ENCODE results near the gene NAA60. TPM values are rescaled to one million over a fixed set of nuclear protein-coding genes. Genes with fewer than 3 reads are reported as not detected.

Gene NAA60
- polyA plus RNA-seq, 1 donor from 2014 or later: 32.0 TPM

DNA sequence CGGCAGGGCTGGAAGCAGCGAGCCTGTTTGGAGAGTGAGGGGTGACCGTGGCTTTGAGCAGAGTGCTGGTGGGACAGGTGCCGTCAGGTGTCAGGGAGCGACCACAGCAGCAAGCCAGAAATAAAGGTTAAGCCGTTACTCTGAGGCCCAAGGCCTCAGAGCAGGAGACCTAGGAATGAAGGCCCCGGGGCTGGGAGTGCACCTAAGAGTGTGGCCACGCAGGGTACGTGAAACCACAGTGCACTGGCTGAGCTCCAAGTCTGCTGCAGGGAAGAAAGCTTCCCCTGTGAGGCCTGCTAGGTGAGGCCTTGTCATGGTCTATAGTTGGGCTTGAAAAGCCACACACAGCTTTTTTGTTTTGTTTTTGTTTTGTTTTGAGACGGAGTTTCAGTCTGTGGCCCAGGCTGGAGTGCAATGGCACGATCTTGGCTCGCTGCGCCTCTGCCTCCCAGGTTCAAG, 66.0 kb downstream of the NAA60 start:
- H3K36me3 ChIP-seq (ENCODE audit: insufficient read depth, low read length): no peaks in the 10 kb centered on the region
- H3K79me2 ChIP-seq (replicated peaks; ENCODE audit: insufficient read depth, low read length): no peaks in the 10 kb centered on the region

GRCh38 chr16:3510416-3510815, 66.9 kb downstream of the NAA60 start:
- Histone ChIP-seq H3F3A (ENCODE audit: insufficient read depth, low read length, poor library complexity, severe bottlenecking) (no peaks in the 10 kb centered on the region), H3K27me3 (ENCODE audit: insufficient read depth, low read depth, low read length) (no peaks in the 10 kb centered on the region), H3K79me2 (replicated peaks; ENCODE audit: insufficient read depth, low read length) (no peaks in the 10 kb centered on the region), H2AFZ (ENCODE audit: low read depth, low read length) (no peak overlapping the region), H3K9me2 (ENCODE audit: insufficient read depth, low read length) (no peaks in the 10 kb centered on the region), H3K27ac (ENCODE audit: low read length) (no peak overlapping the region), H3K4me3 (ENCODE audit: low read length) (no peak overlapping the region), H3K9me3 (ENCODE audit: low read length) (no peaks in the 10 kb centered on the region), H3K9ac (ENCODE audit: low read length) (no peak overlapping the region), H4K20me1 (ENCODE audit: insufficient read depth) (no peaks in the 10 kb centered on the region), H3K4me2 (ENCODE audit: low read length) (no peak overlapping the region), H3K36me3 (ENCODE audit: insufficient read depth, low read length) (no peaks in the 10 kb centered on the region)
- TF ChIP-seq MXI1 (conservative IDR thresholded peaks at IDR 0.05; ENCODE audit: poor library complexity, severe bottlenecking): no peak
- TF ChIP-seq SMC3 (conservative IDR thresholded peaks at IDR 0.05; ENCODE audit: poor library complexity): no peak
- TF ChIP-seq RAD21 (conservative IDR thresholded peaks at IDR 0.05): no peak
- no peak for TF ChIP-seq TAF1 (IDR thresholded peaks at IDR 0.05; ENCODE audit: low read depth)
- TF ChIP-seq EP300 (conservative IDR thresholded peaks at IDR 0.05; ENCODE audit: poor library complexity, severe bottlenecking): no peak
- TF ChIP-seq, protein P1, sequence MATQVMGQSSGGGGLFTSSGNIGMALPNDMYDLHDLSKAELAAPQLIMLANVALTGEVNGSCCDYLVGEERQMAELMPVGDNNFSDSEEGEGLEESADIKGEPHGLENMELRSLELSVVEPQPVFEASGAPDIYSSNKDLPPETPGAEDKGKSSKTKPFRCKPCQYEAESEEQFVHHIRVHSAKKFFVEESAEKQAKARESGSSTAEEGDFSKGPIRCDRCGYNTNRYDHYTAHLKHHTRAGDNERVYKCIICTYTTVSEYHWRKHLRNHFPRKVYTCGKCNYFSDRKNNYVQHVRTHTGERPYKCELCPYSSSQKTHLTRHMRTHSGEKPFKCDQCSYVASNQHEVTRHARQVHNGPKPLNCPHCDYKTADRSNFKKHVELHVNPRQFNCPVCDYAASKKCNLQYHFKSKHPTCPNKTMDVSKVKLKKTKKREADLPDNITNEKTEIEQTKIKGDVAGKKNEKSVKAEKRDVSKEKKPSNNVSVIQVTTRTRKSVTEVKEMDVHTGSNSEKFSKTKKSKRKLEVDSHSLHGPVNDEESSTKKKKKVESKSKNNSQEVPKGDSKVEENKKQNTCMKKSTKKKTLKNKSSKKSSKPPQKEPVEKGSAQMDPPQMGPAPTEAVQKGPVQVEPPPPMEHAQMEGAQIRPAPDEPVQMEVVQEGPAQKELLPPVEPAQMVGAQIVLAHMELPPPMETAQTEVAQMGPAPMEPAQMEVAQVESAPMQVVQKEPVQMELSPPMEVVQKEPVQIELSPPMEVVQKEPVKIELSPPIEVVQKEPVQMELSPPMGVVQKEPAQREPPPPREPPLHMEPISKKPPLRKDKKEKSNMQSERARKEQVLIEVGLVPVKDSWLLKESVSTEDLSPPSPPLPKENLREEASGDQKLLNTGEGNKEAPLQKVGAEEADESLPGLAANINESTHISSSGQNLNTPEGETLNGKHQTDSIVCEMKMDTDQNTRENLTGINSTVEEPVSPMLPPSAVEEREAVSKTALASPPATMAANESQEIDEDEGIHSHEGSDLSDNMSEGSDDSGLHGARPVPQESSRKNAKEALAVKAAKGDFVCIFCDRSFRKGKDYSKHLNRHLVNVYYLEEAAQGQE (IDR thresholded peaks at IDR 0.05; ENCODE audit: borderline replicate concordance): no peak
- TF ChIP-seq EZH2 (IDR thresholded peaks at IDR 0.05; ENCODE audit: borderline replicate concordance, insufficient read depth, low read length, poor library complexity, severe bottlenecking): no peak

More for the DNA sequence above, 66.0 kb downstream of the NAA60 start:
- Histone ChIP-seq H3K4me2 (ENCODE audit: low read length) (no peak overlapping the region), H3F3A (ENCODE audit: insufficient read depth, low read length, poor library complexity, severe bottlenecking) (no peaks in the 10 kb centered on the region), H3K27ac (ENCODE audit: low read length) (no peak overlapping the region), H3K27me3 (ENCODE audit: insufficient read depth, low read depth, low read length) (no peaks in the 10 kb centered on the region), H2AFZ (ENCODE audit: low read depth, low read length) (no peak overlapping the region), H3K9me3 (ENCODE audit: low read length) (no peaks in the 10 kb centered on the region), H3K9ac (ENCODE audit: low read length) (no peak overlapping the region), H4K20me1 (ENCODE audit: insufficient read depth) (no peaks in the 10 kb centered on the region), H3K4me3 (ENCODE audit: low read length) (no peak overlapping the region), H3K9me2 (ENCODE audit: insufficient read depth, low read length) (no peaks in the 10 kb centered on the region)
- no peak for TF ChIP-seq RAD21 (conservative IDR thresholded peaks at IDR 0.05)
- no peak for TF ChIP-seq SMC3 (conservative IDR thresholded peaks at IDR 0.05; ENCODE audit: poor library complexity)
- TF ChIP-seq TAF1 (IDR thresholded peaks at IDR 0.05; ENCODE audit: low read depth): no peak
- no peak for TF ChIP-seq EP300 (conservative IDR thresholded peaks at IDR 0.05; ENCODE audit: poor library complexity, severe bottlenecking)
- TF ChIP-seq EZH2 (IDR thresholded peaks at IDR 0.05; ENCODE audit: borderline replicate concordance, insufficient read depth, low read length, poor library complexity, severe bottlenecking): no peak
- TF ChIP-seq MXI1 (conservative IDR thresholded peaks at IDR 0.05; ENCODE audit: poor library complexity, severe bottlenecking): no peak
- TF ChIP-seq, protein P2, sequence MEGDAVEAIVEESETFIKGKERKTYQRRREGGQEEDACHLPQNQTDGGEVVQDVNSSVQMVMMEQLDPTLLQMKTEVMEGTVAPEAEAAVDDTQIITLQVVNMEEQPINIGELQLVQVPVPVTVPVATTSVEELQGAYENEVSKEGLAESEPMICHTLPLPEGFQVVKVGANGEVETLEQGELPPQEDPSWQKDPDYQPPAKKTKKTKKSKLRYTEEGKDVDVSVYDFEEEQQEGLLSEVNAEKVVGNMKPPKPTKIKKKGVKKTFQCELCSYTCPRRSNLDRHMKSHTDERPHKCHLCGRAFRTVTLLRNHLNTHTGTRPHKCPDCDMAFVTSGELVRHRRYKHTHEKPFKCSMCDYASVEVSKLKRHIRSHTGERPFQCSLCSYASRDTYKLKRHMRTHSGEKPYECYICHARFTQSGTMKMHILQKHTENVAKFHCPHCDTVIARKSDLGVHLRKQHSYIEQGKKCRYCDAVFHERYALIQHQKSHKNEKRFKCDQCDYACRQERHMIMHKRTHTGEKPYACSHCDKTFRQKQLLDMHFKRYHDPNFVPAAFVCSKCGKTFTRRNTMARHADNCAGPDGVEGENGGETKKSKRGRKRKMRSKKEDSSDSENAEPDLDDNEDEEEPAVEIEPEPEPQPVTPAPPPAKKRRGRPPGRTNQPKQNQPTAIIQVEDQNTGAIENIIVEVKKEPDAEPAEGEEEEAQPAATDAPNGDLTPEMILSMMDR (IDR thresholded peaks at IDR 0.05; ENCODE audit: poor library complexity, severe bottlenecking): no peak
- TF ChIP-seq, protein P1 (IDR thresholded peaks at IDR 0.05; ENCODE audit: borderline replicate concordance): no peak
- no peak for TF ChIP-seq POLR2AphosphoS5 (IDR thresholded peaks at IDR 0.05)

Data from neural cell (in vitro differentiated cells).